WTC11 (cell line): ENCODE data around the gene NEUROD2. TPM values are rescaled to one million over a fixed set of nuclear protein-coding genes. Genes with fewer than 3 reads are reported as not detected.

Source experiments
- ATAC-seq: fragments of 200-7000 bp; cut with Tn5 transposase; 2 replicates; pipeline ENCODE4 v1.10.0; 2021; ENCODE audit warnings: mild to moderate bottlenecking, moderate library complexity
- CTCF ChIA-PET: fragments of 300-600 bp; sonication (Branson Sonifier 250); formaldehyde crosslinking; loops from one replicate; lab custom pipeline; 2021; ENCODE audit warnings: antibody characterized with exemption; lab: Charles Lee
- POLR2A ChIA-PET: fragments of 350-600 bp; sonication (Branson Sonifier 250); formaldehyde crosslinking; loops from one replicate; lab custom pipeline; 2021; ENCODE audit warnings: antibody characterized with exemption; lab: Charles Lee
- DNase-seq: peaks from one replicate; pipeline ENCODE4 v3.0.0; 2021; ENCODE audit warnings: low spot score
- H3K27ac Mint-ChIP-seq: 2 replicates; pipeline ENCODE4 v1.8.0; 2021; ENCODE audit warnings: mixed read lengths
- H3K27me3 Mint-ChIP-seq: 2 replicates; pipeline ENCODE4 v1.8.0; 2021; ENCODE audit warnings: low read depth, mild to moderate bottlenecking, moderate library complexity, mixed read lengths
- H3K36me3 Mint-ChIP-seq: 2 replicates; pipeline ENCODE4 v1.8.0; 2021; ENCODE audit warnings: mixed read lengths
- H3K4me1 Mint-ChIP-seq: 2 replicates; pipeline ENCODE4 v1.8.0; 2022; ENCODE audit warnings: mixed read lengths
- H3K4me3 Mint-ChIP-seq: 2 replicates; pipeline ENCODE4 v1.8.0; 2021; ENCODE audit warnings: mild to moderate bottlenecking, moderate library complexity, mixed read lengths
- H3K9me3 Mint-ChIP-seq: 2 replicates; pipeline ENCODE4 v1.8.0; 2021; ENCODE audit warnings: mixed read lengths
- AR ChIP-seq: fragments of 250-450 bp; sonication (Bioruptor Pico); IDR thresholded peaks from 2 replicates; pipeline ENCODE4 v1.9.0; 2021; ENCODE audit warnings: mild to moderate bottlenecking
- ARID4B ChIP-seq: sonication (generic); formaldehyde crosslinking; IDR thresholded peaks from 2 replicates; pipeline ENCODE4 v1.8.0; 2023; ENCODE audit warnings: missing genetic modification reagents, mild to moderate bottlenecking, borderline replicate concordance
- ATF1 ChIP-seq: sonication (generic); formaldehyde crosslinking; IDR thresholded peaks from 2 replicates; pipeline ENCODE4 v1.8.1; 2023; ENCODE audit warnings: mild to moderate bottlenecking, moderate library complexity, missing genetic modification reagents
- ATF2 ChIP-seq: sonication (generic); formaldehyde crosslinking; IDR thresholded peaks from 2 replicates; pipeline ENCODE4 v1.8.1; 2022; ENCODE audit warnings: low read depth, missing genetic modification reagents, borderline replicate concordance
- ATF6 ChIP-seq: sonication (generic); formaldehyde crosslinking; IDR thresholded peaks from 2 replicates; pipeline ENCODE4 v1.8.1; 2023; ENCODE audit warnings: mild to moderate bottlenecking, missing genetic modification reagents
- E2F4 ChIP-seq: sonication (generic); formaldehyde crosslinking; IDR thresholded peaks from 2 replicates; pipeline ENCODE4 v1.8.1; 2022; ENCODE audit warnings: low read depth, mild to moderate bottlenecking, moderate library complexity, missing genetic modification reagents, borderline replicate concordance
- ESRRA ChIP-seq: sonication (generic); formaldehyde crosslinking; IDR thresholded peaks from 2 replicates; pipeline ENCODE4 v1.8.1; 2022; ENCODE audit warnings: mild to moderate bottlenecking, missing genetic modification reagents, borderline replicate concordance
- FOXJ3 ChIP-seq: sonication (generic); formaldehyde crosslinking; IDR thresholded peaks from 2 replicates; pipeline ENCODE4 v1.9.0; 2021; ENCODE audit warnings: missing genetic modification reagents, mild to moderate bottlenecking, borderline replicate concordance
- FOXK1 ChIP-seq: sonication (generic); formaldehyde crosslinking; IDR thresholded peaks from 2 replicates; pipeline ENCODE4 v1.8.0; 2022; ENCODE audit warnings: mild to moderate bottlenecking, moderate library complexity, missing genetic modification reagents
- FOXP4 ChIP-seq: sonication (generic); formaldehyde crosslinking; IDR thresholded peaks from 2 replicates; pipeline ENCODE4 v1.8.0; 2022; ENCODE audit warnings: mild to moderate bottlenecking, missing genetic modification reagents
- GABPB1 ChIP-seq: sonication (generic); formaldehyde crosslinking; IDR thresholded peaks from 2 replicates; pipeline ENCODE4 v1.8.1; 2023; ENCODE audit warnings: mild to moderate bottlenecking, missing genetic modification reagents
- GRHL2 ChIP-seq: fragments of 250-450 bp; sonication (Bioruptor Pico); IDR thresholded peaks from 2 replicates; pipeline ENCODE4 v1.8.0; 2022; ENCODE audit warnings: mild to moderate bottlenecking, moderate library complexity; ENCODE audit not compliant: insufficient replicate concordance, severe bottlenecking
- HMGA2 ChIP-seq: fragments of 250-450 bp; sonication (Bioruptor Pico); IDR thresholded peaks from 2 replicates; pipeline ENCODE4 v1.4.0; 2021; ENCODE audit warnings: mild to moderate bottlenecking, moderate library complexity
- MXD4 ChIP-seq: fragments of 250-450 bp; sonication (Bioruptor Pico); IDR thresholded peaks from 2 replicates; pipeline ENCODE4 v1.8.0; 2021; ENCODE audit warnings: mild to moderate bottlenecking, moderate library complexity, borderline replicate concordance
- NFE2L1 ChIP-seq: sonication (generic); formaldehyde crosslinking; IDR thresholded peaks from 2 replicates; pipeline ENCODE4 v1.8.1; 2023; ENCODE audit warnings: missing genetic modification reagents
- RORB ChIP-seq: fragments of 250-450 bp; sonication (Bioruptor Pico); IDR thresholded peaks from 2 replicates; pipeline ENCODE4 v1.9.0; 2021; ENCODE audit warnings: mild to moderate bottlenecking
- SMAD3 ChIP-seq: sonication (generic); formaldehyde crosslinking; IDR thresholded peaks from 2 replicates; pipeline ENCODE4 v1.8.0; 2022; ENCODE audit warnings: missing genetic modification reagents, mild to moderate bottlenecking, borderline replicate concordance
- ZNF121 ChIP-seq: sonication (generic); formaldehyde crosslinking; IDR thresholded peaks from 2 replicates; pipeline ENCODE4 v1.8.0; 2023; ENCODE audit warnings: missing genetic modification reagents
- ZNF138 ChIP-seq: sonication (generic); formaldehyde crosslinking; conservative IDR thresholded peaks from 2 replicates; pipeline ENCODE4 v1.8.1; 2022; ENCODE audit warnings: mild to moderate bottlenecking, moderate library complexity, missing genetic modification reagents
- ZNF232 ChIP-seq: sonication (generic); formaldehyde crosslinking; IDR thresholded peaks from 2 replicates; pipeline ENCODE4 v1.8.0; 2022; ENCODE audit warnings: mild to moderate bottlenecking, missing genetic modification reagents
- ZNF396 ChIP-seq: fragments of 250-450 bp; sonication (Bioruptor Pico); IDR thresholded peaks from 2 replicates; pipeline ENCODE4 v1.8.0; 2021; ENCODE audit warnings: mild to moderate bottlenecking, moderate library complexity, borderline replicate concordance
- ZNF416 ChIP-seq: fragments of 250-450 bp; sonication (Bioruptor Pico); IDR thresholded peaks from 2 replicates; pipeline ENCODE4 v1.9.0; 2021; ENCODE audit warnings: mild to moderate bottlenecking, inconsistent platforms
- total RNA-seq: library from RNA; stranded (reverse); gene quantifications from 3 replicates; pipeline ENCODE4 v1.2.3, GENCODE V29; 2021

The NEUROD2 gene
- total RNA-seq, 1 experiment from 2014 or later: not detected

GRCh38 chr17:39612291-39612894 is 4.7 kb upstream of the NEUROD2 start (continued):
- TF ChIP-seq ARID4B (CRISPR knock-in tag) (no peak), E2F4 (CRISPR knock-in tag) (no peak), ZNF396 (no peak), ESRRA (no peak), GABPB1 (CRISPR knock-in tag) (no peak), MXD4 (no peak), ZNF232 (no peak), ZNF121 (CRISPR knock-in tag) (no peak), RORB (CRISPR knock-in tag) (no peak), FOXK1 (no peak), GRHL2 (no peak), FOXP4 (CRISPR knock-in tag) (no peak), NFE2L1 (CRISPR knock-in tag) (no peak)

GRCh38 chr17:39611401-39612112 is 3.8 kb upstream of the NEUROD2 start:
- Mint-ChIP-seq H3K36me3 (no peaks in the 10 kb centered on the region), H3K4me3 (no peak overlapping the region), H3K4me1 (peaks cover 12% of the 10 kb centered on the region), H3K27me3 (peaks cover 91% of the 10 kb centered on the region), H3K9me3 (no peaks in the 10 kb centered on the region), H3K27ac (no peak overlapping the region)
- DNase-seq (no peak), ATAC-seq (no peak)
- ChIA-PET POLR2A (no interaction called here), CTCF (interaction anchor here (0.7 to 2.4 kb wide), 6 partner anchors 9 to 64 kb away, joined by 3 to 17 read pairs (median 5); no protein-coding TSS in a partner anchor)
- no peak for TF ChIP-seq AR (CRISPR knock-in tag)
- TF ChIP-seq ATF6 (CRISPR knock-in tag): no peak
- TF ChIP-seq ZNF138 (CRISPR knock-in tag): no peak
- no peak for TF ChIP-seq SMAD3 (CRISPR knock-in tag)
- no peak for TF ChIP-seq HMGA2 (CRISPR knock-in tag)
- TF ChIP-seq NFE2L1 (CRISPR knock-in tag): no peak
- TF ChIP-seq GABPB1 (CRISPR knock-in tag): no peak
- TF ChIP-seq ATF1 (CRISPR knock-in tag): no peak
- TF ChIP-seq ESRRA: no peak
- TF ChIP-seq FOXJ3 (CRISPR knock-in tag): no peak
- no peak for TF ChIP-seq ZNF416
- no peak for TF ChIP-seq GRHL2
- no peak for TF ChIP-seq ATF2 (CRISPR knock-in tag)
